NCI-H146 (cell line): ENCODE data around the gene CHN1.

ENCODE experiments used
- DNase-seq: peaks from one replicate; lab custom pipeline; 2025; lab: John Stamatoyannopoulos, UW

Gene CHN1

DNA sequence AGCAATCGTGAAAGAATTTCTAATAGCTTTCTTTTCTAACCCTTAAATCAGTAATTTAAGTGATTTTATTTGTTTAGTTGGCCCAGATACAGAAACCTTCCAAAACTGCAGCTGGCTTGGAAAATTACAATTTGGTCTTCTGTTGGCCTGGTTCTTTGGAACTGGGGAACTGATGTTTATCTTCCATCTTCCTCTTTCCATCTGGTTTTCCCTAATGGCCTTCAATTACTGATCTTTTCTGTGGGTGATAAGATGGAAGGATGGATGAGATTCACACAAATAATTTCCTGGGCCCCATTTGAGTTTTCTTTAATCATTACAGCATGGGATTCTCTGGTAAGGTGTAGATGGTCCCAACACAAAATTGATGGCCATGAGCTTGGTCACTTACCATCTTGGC lies 134.4 kb downstream of the CHN1 start:
- DNase-seq = no peak

DNA sequence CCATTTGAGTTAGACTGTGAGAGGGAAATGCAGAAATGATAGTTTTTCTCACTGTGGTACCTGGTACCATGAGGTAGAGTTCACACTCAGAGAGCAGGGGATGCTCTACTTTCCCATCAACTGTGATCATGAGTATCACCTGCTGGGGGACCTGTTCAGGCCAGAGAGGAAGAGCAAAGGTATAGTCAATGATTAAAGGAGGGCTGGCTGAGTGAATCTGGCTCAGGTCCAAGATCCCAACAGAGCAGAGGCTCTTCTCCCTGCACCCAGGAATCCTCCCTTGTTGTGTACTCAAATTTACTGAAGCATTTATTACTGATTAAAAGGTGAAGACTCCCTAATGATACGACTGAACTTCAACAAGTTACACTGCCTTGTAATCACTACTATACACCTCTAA lies 136.3 kb downstream of the CHN1 start:
- peak; percentile 21 for DNase-seq

DNA sequence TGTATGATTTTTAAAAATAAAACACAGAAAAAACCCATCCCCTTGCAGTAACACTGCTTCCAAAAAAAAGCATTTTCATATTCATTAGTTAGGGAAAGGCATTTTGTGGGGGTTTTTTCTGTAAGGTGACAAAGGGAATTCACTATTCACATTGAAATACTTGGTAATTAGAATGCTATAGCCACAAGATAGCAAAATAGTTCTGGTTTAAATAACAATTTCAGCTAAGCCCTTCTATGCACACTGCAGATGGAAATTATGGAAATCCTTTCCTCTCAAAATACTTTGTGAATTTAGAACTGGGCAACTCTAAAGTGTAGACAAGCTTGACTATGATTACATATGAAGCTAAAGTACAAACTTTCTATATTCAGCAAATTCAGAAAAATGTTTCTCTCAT lies 138.8 kb downstream of the CHN1 start:
- DNase-seq = no peak

DNA sequence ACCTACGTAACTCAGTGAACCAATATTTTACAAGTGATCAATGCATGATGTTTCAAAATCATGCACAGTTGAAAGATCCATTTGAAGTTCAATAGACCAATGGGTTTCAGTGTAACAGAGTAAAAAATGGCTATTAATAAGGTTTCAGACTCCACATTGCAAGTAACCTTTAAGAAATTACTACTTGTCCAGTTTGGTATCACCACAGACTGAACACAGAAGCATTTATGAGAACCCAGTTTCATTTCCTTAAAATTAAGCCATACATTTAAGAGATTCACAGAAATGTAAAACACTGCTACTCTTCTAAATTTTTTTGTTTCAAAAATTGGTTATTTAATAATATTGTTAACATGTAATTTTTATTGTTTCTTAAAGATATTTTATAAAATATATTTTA lies 142.0 kb downstream of the CHN1 start:
- no peak for DNase-seq

DNA sequence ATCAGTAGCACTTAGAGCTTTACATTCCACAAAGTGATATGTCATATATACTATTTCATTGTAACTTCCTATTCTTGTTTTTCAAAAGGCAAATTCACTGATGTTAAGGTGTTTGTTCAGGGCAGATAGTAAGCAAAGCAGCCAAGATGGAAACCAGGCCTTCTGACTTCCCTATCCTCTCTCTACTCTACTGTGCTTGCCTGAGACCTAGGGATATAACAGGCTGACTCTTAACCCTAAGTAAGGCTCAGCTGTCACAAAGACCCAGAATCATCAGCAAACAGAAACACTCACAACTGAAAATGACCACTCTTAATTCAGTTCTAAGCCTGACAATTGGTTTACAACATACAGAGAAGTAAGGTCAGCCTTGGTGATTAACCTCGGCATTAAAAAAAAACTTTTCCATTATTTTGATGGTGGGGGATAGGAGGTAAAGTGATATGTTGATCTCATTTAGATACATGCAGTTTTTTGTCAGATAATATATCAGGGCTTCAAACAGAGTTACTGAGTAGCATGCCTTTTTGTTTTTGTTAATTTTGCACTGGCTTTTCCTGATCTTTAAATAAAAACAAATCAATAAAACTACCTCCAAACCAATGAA lies 145.5 kb downstream of the CHN1 start:
- DNase-seq = no peak

DNA sequence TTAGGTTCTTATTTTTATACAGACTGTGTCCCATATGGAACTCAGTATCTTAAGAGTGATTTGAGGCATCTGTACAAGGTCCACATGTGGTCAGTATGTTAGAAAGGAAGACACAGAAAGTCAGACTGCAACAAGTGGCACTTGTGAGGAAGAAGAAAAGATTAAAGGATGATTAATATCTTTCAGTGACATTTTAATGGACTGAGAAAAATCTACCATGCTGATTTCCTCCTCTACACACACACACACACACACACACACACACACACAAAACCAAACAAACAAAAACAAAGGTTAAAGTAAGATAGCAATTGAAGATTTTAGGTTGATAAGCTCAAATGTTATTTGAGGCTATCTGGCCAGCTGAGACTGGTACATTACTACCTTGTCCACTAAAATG lies 146.4 kb downstream of the CHN1 start:
- no peak for DNase-seq

DNA sequence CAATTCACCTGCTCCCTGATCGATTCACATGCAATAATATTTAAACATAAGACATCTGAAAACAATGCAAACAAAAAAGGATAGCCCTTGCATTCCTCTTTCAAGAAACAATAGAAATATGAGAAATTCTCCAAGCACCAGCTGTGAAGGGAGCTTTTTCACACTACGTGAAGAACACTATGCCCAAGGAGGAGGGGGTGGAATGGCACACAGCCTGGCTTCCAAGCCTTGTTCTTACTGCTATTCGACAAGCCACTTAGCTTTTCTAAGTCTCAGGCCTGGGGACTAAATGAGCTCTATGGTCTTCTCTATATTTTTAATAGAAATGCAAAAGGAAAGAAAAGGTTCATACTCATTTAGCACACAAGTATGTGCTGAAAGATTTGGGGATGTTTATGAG lies 148.7 kb downstream of the CHN1 start:
- peak; percentile 34 for DNase-seq

DNA sequence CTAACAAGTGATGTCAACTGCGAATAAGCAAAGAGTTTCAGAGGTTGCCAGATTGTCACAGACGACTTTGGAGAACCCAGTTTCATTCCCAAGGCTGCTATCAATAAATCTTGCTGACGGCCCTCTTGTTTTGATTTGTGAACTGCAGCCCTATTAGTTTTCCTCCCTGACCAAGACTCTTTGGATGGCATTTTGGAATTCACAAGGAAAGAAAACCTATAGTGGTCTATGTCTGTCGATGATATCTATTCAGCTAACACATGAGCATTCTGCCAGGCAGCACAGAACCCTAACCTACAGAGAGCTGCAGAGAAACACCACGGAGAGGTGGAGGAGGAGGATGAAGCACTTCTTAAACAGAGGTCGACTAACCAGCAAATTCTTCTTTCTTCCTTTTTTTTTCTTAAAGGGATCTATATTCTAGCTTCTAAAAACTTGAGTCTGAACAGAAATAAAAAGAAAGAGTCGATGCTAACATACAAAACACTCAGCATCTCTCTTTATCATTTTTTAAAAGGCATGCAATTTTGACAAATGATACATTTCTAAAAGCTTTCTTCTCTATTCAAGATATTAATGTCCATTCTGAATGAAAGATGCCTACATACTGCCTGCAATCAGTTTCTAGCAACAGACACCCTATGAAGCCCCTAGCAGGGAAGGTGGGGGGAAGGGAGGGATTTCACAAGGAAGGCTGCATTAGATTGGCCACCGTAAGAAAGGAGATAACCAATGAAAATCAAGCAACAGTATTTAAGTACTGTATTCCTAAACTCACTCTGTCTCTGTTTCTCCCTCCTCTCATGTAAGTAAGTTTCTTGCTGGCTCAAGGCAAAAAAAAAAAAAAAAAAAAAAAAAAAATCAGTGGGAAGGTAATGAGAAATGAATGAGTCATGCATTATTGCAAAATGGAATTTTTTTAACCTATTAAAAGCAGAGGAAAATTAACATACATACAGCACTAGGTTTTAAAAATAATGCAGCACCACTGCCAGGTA lies 157.9 kb downstream of the CHN1 start:
- DNase-seq = no peak

DNA sequence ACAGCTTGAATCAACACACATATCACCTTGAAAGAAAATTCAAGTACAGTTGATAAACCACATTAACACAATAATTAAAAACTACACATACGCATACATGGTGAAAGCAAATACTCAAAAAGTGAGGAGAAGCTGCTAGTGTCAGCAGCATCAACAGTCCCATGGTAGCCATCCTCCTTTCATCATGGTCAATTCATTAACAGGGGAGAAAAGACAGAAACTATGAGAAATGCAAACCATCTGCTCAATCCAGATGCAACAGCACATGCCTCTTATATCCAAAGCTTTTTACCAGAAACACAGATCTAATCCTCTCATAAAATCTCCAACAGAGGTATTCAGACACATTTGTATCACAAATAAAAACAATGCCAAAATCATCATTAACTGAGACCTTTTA lies 159.0 kb downstream of the CHN1 start:
- no peak for DNase-seq

DNA sequence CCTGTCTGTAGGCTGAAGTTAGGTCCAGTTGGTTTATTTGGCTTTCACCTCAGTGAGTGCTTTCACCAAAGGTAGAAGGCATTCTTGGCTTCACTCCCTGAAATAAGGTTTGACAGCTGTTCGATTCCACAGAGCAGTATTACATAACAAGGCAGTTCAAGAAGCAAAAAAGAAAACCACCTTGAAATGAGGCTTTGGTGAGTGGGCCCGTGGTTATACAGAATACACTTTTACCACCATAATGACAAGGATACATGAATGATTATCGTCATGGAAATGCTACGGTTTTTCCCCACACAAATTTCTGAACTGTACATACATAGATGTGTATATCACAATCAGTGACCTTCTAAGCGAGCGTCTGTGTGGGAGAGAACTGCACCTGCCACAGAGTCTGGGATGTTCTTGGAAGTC lies 160.9 kb downstream of the CHN1 start:
- no peak for DNase-seq

DNA sequence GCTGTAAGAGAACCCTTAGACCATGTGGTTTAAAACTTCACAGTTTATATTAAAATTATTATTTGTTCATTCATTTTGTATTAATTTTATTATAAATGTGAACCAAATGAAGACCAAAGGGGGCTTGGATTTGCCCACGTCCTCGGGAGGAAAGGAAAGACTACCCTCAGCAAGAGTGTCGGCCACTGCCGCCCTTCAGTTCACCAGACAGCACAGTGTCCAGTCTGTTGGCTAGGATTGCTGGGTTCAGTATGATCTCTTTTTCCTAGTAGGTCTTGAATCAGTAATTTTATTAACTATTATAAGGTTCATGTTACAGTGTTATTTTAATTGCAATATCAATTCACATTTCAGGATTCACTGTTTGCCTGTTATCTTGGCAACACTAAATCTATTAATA lies 162.7 kb downstream of the CHN1 start:
- no peak for DNase-seq

DNA sequence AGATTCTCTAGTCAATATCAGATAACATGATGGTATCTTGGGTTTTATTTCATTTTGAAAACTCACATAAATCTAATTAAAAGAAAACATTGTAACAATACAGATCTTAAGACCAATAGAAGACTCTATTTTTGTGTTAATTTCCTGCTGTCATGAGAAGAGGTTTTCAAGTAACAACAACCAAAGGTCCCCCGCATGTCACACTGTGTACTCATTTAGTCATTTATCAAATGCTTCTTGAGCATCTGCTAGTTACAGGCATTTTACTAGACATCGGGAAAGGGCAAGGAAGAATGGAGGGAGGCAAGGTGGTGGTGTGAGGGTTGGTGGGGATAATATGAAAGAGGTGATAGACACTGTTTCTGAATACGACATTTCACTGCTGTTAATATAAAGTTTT lies 163.2 kb downstream of the CHN1 start:
- no peak for DNase-seq

DNA sequence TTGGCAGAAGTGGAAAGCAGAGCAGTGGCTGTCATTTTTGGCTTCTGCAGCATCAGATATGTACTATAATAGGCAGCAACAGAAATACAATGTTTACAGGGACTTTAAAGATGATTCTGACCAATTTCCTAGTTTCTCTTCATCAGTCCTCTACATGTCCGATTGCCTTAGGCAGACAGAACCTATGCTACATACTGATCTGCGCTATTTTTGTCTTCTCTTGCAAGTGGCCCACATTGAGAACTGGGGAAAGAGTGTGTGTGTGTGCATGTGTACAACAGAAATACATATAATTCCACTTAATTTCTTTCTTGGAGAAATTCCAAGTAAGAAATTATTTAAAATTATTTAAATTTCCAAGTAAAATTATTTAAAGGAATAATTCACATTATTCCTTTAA lies 163.8 kb downstream of the CHN1 start:
- no peak for DNase-seq

DNA sequence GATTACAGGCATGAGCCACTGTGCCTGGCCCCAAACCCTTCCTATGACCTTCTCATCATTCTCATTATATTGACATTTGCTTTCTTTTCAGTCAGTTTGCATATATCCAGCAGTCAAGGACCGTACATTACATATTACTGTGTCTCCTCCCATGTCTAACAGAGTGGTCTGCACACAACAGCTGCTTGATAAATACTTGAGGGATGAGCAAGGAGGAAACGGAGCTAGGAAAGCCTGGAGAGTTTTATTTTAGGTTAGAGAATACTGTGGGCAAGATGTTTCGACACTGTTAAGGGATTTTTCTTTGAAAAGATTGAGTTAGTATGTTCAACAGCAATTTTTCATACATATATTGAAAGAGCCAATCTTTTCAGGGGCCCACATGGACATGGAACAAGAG lies 164.7 kb downstream of the CHN1 start:
- no peak for DNase-seq

DNA sequence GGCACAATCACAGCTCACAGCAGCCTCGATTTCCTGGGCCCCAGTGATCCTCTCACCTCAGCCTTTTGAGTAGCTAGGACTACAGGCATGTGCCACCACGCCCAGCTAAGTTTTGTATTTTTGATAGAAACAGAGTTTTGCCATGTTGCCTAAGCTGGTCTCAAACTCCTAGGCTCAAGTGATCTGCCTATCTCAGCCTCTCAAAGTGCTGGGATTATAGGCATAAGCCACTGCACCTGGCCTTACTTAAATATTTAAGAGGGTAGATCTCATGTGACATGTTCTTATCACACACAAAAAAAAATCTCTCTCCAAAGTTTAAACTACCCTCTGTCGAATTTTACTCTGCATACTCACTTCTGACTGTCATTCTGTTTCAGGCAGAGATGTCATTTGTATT lies 165.5 kb downstream of the CHN1 start:
- no peak for DNase-seq

DNA sequence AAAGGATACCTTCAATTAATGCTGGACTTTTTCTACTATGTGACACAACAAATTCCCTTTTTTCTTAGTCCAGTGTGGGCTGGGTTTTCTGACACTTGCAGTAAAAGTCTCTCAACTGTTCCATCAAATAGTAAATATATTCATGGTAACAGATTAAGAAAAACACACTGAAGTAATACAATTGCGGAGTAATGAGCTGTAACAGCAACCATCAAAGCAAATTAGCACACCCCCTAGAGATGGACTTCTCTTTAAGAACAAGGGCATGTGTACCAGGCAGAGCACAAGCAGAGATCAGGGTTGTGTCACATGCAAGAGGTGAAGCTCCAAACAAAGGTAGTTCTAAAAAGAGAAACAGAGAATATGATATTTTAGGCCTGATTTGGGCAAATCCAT lies 168.2 kb downstream of the CHN1 start:
- no peak for DNase-seq

DNA sequence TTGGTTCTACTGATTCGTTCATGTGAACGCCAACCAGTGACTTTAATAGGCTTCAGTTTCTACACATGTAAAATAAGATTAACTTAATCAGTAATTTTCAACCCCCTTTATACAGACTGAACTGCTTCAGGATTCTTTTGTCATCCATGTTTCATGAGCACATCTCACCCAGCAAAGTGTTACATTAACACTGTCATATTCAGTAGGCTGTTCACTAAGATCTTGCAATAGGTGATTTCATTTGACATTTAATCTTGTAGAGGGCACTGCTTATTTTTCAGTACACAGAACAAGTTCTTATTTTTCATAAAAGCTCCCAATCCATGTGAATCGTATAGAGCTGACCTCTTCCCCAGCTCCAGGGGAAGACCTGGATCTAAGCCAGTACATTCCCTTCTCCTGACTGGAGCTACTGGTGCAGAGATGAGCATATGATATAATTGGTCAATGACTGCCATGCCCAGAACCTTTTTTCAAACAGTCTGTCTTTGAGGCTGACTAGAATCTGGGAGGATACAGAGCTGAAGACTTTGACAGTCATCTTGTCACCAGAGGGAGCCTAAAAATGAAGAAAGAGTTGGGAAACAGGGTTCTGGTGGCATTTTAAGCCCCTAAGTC lies 168.7 kb downstream of the CHN1 start:
- DNase-seq = no peak

DNA sequence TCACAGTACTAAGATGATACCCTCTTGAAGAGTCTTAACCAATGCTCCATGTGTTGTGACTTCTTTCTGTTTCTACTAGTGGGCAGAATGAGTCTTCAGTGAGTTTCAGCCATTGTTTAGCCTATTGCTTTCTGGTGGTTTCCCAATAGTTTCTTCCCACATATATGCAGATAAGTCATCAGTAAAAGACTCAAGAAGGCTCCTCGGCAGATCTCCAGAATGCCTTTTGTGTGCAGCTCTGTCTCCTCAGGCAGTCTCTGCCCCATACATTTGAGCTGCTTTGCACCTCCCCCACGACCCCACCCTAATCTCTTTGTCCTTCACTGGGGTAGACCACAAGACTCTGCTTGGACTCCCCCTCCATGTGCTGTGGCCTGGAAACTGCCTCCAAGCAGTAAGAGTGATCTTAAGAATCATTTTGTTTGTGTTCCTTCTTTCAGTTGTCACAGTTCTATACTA lies 169.4 kb downstream of the CHN1 start:
- no peak for DNase-seq

DNA sequence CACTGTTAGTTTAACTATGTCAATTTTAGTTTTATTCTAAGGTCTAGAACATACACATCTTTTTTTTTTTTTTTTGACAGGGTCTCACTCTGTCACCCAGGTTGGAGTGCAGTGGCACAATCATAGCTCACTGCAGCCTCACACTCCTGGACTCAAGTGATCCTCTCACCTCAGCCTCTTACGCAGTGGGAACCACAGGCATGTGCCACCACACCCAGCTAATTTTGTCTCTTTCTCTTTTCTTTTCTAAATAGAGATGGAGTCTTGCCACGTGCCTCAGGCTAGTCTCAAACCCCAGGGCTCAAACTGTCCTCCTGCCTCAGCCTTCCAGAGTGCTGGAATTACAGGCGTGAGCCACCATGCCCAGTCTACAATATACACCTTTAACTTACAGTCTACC lies 171.4 kb downstream of the CHN1 start:
- no peak for DNase-seq

DNA sequence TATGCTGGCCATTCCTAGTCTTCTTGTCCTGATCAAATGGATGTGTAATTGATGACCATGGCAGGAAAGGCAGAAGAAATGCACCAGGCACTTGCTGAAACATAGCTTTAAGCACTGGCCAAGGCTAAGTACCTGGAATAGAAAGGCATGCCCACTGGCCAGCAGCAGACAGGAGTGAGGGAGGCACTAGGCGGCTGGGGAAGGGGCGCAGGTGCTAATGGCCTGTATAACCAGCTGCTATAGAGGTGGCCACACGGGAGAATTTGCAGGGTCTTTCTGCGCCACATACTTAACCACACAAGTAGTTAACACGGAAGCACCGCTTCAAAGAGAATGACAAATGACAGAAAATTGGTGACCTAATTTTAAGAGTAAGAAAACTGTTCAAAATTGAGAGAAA lies 174.6 kb downstream of the CHN1 start:
- DNase-seq = no peak

DNA sequence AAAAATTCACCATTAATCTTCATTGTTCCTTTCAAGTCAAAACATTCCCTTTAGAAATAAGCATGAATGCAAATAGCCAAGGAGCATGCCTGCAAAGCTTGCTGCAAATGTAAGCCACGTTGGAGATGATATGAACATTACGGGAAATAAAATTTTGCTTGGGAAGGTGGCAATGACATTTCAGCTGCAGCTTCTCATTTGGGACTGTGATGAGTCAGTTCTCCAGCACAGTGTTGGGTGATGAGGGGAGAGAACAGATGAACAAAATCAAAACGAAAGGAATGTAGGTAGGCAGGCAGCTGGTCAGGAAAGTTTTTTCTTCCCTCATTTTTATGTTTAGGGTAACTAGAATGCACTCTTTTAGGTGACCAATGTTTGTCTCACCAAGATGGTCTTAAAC lies 175.6 kb downstream of the CHN1 start:
- DNase-seq = no peak

DNA sequence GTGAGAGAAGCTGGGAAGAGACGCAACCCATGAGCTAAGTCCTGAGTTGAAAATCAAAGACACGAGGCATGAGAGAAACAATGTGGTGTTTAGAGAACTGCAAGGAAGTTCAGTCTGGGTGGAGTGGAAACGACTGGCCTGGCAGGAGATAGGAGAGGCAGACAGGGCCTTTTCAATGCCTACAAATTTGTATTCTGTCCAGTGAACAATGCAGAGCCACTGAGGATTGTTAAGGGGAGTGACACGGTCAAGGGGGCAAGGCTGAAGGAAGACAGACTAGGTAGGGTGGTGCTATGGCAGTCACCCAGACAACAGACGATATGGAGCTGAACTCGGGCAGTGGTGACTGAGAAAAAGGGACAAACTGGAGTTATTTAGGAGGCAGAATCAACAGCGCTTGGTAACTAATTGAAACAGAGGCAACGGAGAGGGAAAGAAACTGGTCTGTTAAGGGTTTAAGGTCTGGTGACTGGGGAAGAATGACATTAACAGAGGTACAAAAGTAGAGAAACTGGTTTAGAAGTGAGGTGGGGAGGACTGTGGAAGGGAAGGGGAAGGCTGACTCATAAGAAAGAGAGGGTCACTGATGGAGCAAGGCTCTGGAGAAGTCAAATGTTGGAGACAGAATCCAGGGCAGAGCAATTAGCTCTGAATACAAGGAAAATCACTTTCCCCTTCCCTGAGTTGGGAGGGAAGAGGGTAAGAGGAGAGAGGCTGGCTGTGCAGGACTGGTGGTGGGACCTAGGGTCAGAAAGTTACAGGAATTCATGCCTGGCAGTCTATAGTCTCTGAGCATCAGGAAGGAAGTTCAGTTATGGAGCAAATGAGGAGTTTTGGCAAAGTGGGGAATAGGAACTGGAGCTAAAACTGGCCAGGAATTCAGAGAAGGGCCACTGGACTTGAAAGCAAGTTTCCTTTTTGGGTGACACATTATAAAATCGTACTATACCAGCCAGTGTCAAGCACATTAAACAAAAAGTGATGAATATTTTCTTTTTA lies 177.5 kb downstream of the CHN1 start:
- no peak for DNase-seq
